Activated naive CD4-positive, alpha-beta T cell treated with anti-CD3 and anti-CD28 coated beads for 36 hours (primary cell): Measurements from ENCODE around the gene GAD1. TPM values are rescaled to one million over a fixed set of nuclear protein-coding genes. Genes with fewer than 3 reads are reported as not detected.

ENCODE experiments used
- CTCF ChIA-PET: fragments of 350-600 bp; sonication (Branson Sonifier 250); formaldehyde crosslinking; loops from one replicate; lab custom pipeline; 2021; ENCODE audit warnings: antibody characterized with exemption; lab: Charles Lee
- DNase-seq: peaks from one replicate; pipeline ENCODE4 v3.0.0-alpha.2; 2020
- H3K27ac Mint-ChIP-seq: one replicate; pipeline ENCODE4 v1.8.0; 2021; ENCODE audit warnings: mild to moderate bottlenecking, mixed read lengths
- H3K27me3 Mint-ChIP-seq: one replicate; pipeline ENCODE4 v1.8.0; 2021; ENCODE audit warnings: low read depth, mixed read lengths
- H3K36me3 Mint-ChIP-seq: one replicate; pipeline ENCODE4 v1.8.0; 2021; ENCODE audit warnings: low read depth, mixed read lengths
- H3K4me1 Mint-ChIP-seq: one replicate; pipeline ENCODE4 v1.8.0; 2021; ENCODE audit warnings: low read depth, mixed read lengths
- H3K4me3 Mint-ChIP-seq: one replicate; pipeline ENCODE4 v1.8.0; 2021; ENCODE audit warnings: mild to moderate bottlenecking, moderate library complexity, mixed read lengths
- H3K9me3 Mint-ChIP-seq: one replicate; pipeline ENCODE4 v1.8.0; 2021; ENCODE audit warnings: mixed read lengths
- intact Hi-C: fragments of 100-400 bp; cut with micrococcal nuclease; formaldehyde crosslinking; loops from one replicate; pipeline ENCODE4 v1.15.1; 2023
- total RNA-seq, 2 experiments: library from RNA; stranded (reverse); gene quantifications; one replicate each; pipeline ENCODE4 v1.2.3, GENCODE V29; 2021

Gene GAD1
- under 1 TPM; 0.86 TPM for total RNA-seq

DNA sequence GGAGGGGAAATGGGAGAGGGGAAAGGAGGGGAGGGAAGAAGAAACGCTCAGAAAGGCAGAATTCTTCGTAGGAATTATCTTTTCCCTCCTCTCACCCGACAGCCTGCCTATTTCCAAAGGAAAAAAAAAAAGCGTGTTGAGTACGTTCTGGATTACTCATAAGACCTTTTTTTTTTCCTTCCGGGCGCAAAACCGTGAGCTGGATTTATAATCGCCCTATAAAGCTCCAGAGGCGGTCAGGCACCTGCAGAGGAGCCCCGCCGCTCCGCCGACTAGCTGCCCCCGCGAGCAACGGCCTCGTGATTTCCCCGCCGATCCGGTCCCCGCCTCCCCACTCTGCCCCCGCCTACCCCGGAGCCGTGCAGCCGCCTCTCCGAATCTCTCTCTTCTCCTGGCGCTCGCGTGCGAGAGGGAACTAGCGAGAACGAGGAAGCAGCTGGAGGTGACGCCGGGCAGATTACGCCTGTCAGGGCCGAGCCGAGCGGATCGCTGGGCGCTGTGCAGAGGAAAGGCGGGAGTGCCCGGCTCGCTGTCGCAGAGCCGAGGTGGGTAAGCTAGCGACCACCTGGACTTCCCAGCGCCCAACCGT is at the start of gene GAD1:
GAD1 (plus strand) TSS at position 384 of the 589 bp plus-strand sequence. CDS start 1,705 bp downstream, outside the sequence.
- Mint-ChIP-seq H3K27ac (no peak within 1 kb of the TSS), H3K27me3 (peaks cover 79% of the 10 kb centered on the region), H3K9me3 (no peaks in the 10 kb centered on the region), H3K4me3 (peak within 1 kb of the TSS; percentile 68), H3K4me1 (peaks cover 49% of the 10 kb centered on the region), H3K36me3 (no peaks in the 10 kb centered on the region)
- peak; percentile 77 for DNase-seq
- intact Hi-C loops, result no loop called here
- CTCF ChIA-PET, result interaction anchor here (0.6 to 5.3 kb wide), 21 partner anchors 8 to 996 kb away, joined by 3 to 45 read pairs (median 4); partner anchors contain the start of genes ERICH2 and GORASP2

DNA sequence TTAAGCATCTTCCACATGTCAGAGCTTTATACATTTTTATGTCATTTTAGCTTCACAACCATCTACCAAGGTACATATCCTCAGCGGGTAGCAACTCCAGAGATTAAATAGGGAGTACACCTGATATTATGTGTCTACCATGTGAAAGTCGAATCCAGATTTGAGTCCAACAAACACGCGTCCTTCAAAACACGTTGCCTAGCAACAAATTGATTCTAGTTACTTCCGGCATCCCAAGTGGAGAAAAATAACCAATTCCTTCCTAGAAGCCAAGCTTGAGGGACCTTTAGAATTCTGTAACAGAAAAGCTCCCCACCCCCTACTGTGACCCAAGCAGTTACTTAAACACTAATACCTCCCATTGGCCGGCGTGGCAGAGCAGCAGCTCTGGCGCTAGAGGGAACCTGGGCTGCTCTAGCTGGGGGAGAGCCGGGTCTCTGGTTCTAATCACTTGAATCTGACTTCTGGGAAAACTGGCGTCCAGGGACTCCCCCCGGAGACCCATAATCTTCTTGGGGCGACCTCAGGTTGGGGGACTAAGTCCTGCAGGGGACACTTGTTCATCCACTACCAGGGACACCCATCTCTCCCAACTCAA is 46.6 kb upstream of the GAD1 start, which contains the start of gene ERICH2:
ERICH2 (plus strand) TSS at position 371 of the 598 bp plus-strand sequence. CDS start 304 bp downstream, outside the sequence.
- DNase-seq, result peak; percentile 60
- peaks cover 9% of the 10 kb centered on the region for H3K27me3 Mint-ChIP-seq
- no peak within 1 kb of the TSS for H3K27ac Mint-ChIP-seq
- H3K4me3 Mint-ChIP-seq, result peak within 1 kb of the TSS; percentile 85
- CTCF ChIA-PET, result interaction anchor here (0.6 to 2.4 kb wide), 5 partner anchors 9 to 409 kb away, joined by 3 to 13 read pairs (median 4); partner anchors contain the start of gene GAD1
- intact Hi-C loops, result loop anchor here (1.0 to 10.0 kb wide), 6 partner anchors 45 to 945 kb away; partner anchors contain the start of genes METTL5 and UBR3
- no peaks in the 10 kb centered on the region for H3K36me3 Mint-ChIP-seq
- peaks cover 9% of the 10 kb centered on the region for H3K4me1 Mint-ChIP-seq
- no peaks in the 10 kb centered on the region for H3K9me3 Mint-ChIP-seq

DNA sequence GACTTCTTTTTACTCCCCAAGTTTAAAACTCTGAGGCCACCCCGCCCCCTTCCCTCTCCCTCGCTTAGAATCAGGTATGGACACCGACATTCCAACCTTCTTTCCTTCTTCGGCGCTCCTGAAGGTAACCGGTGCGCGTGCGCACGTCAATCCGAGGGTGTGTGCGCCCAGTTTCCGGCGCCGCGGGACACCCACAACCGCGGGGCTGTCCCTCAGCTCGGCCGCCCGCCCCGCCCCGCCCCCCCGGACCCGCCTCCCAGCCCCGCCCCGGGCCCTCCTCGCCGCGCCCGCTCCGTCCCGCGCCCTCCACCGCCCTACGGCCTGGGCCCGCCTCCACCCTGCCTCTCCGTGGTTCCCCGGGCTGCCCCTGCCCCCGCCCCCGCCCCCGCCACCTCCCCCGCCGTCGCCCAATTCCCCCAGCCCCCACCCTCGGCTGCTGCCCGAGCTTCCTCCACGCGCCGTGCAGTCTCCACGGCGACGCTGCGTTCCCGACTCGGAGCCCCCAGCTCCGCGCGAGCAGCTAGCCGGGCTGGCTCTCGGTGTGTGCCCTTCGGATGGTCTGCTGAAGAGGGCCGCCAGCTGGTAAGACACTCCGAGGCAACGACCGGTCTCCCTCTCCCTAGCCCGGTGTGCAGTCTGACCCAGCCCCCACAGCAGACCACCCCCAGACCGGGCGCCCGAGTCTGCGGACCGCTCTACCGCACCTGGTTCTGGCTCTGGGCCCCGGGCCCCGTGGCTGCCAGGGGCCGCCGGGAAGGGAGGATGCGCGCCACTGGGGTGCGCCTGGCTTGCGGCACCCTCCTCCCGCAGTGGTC is 45.9 kb upstream of the GAD1 start:
- peak overlapping the region; percentile 85 for H3K4me3 Mint-ChIP-seq
- no peaks in the 10 kb centered on the region for H3K36me3 Mint-ChIP-seq
- H3K27ac Mint-ChIP-seq, result no peak overlapping the region
- CTCF ChIA-PET, result interaction anchor here (0.7 to 2.4 kb wide), 5 partner anchors 9 to 409 kb away, joined by 3 to 13 read pairs (median 4); partner anchors contain the start of gene GAD1
- no peaks in the 10 kb centered on the region for H3K9me3 Mint-ChIP-seq
- intact Hi-C loops, result loop anchor here (1.0 to 10.0 kb wide), 6 partner anchors 44 to 946 kb away; partner anchors contain the start of genes METTL5 and UBR3
- peaks cover 7% of the 10 kb centered on the region for H3K4me1 Mint-ChIP-seq
- H3K27me3 Mint-ChIP-seq, result peaks cover 9% of the 10 kb centered on the region
- peak; percentile 69 for DNase-seq

DNA sequence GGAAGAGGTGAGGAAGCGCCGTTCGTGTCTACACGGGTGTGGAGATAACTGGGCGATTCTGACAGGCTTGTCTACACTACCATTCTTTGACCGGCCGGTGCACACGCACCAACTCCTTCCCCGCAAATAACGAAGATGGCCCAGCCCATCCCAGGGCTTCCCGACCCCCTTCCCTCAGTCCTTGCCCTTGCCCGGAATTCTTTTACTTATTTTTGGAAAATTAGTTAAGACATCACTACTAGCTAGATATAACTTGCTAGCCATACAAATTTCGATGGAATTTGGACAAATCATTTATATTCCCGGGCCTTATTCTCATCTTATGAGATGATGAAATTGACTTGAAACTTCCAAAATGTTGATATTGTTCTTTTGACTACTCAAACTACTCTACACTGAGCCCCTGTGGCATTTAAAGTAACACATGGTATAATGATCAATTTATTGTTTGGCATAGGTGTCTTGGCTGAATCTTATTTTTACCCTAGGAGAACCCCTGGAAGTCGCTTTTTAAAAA is 45.2 kb upstream of the GAD1 start:
- no peak overlapping the region for H3K27ac Mint-ChIP-seq

DNA sequence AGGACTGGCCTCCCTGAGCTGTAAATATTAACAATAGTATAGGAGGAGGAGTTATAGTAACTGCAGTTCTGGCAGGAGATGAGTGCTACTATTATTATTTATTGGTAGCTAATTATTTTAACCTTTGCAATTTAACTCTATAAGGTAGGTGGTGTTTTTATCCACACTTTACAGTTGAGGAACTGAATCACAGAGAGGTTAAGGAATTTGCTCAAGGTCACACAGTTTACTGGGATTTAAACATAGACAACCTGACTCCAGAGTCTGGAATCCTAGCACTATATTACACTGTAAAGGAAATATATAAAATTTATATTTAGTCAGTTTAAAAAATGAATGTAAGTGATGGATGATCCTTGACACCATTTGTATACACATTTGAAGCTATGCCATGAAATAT is 44.4 kb upstream of the GAD1 start:
- H3K9me3 Mint-ChIP-seq, result no peaks in the 10 kb centered on the region
- intact Hi-C loops, result loop anchor here (10.0 kb wide), 1 partner anchor 947 kb away; the partner anchor contains the start of genes METTL5 and UBR3
- peak overlapping the region; percentile 6 for H3K4me3 Mint-ChIP-seq
- CTCF ChIA-PET, result interaction anchor here (0.7 kb wide), 1 partner anchor 827 kb away, joined by 3 read pairs; no protein-coding TSS in a partner anchor
- H3K27me3 Mint-ChIP-seq, result peaks cover 9% of the 10 kb centered on the region
- no peak overlapping the region for H3K27ac Mint-ChIP-seq
- H3K4me1 Mint-ChIP-seq, result peaks cover 2% of the 10 kb centered on the region
- H3K36me3 Mint-ChIP-seq, result no peaks in the 10 kb centered on the region
- no peak for DNase-seq

More for the DNA sequence above, 45.2 kb upstream of the GAD1 start:
- H3K27me3 Mint-ChIP-seq, result peaks cover 9% of the 10 kb centered on the region
- H3K36me3 Mint-ChIP-seq, result no peaks in the 10 kb centered on the region
- no peak for DNase-seq
- CTCF ChIA-PET, result interaction anchor here (1.0 to 2.4 kb wide), 2 partner anchors 402 to 410 kb away, joined by 4 to 5 read pairs; no protein-coding TSS in a partner anchor
- intact Hi-C loops, result loop anchor here (2.0 to 10.0 kb wide), 4 partner anchors 43 to 947 kb away; partner anchors contain the start of genes METTL5 and UBR3
- H3K9me3 Mint-ChIP-seq, result no peaks in the 10 kb centered on the region
- H3K4me1 Mint-ChIP-seq, result peaks cover 7% of the 10 kb centered on the region
- peak overlapping the region; percentile 70 for H3K4me3 Mint-ChIP-seq

DNA sequence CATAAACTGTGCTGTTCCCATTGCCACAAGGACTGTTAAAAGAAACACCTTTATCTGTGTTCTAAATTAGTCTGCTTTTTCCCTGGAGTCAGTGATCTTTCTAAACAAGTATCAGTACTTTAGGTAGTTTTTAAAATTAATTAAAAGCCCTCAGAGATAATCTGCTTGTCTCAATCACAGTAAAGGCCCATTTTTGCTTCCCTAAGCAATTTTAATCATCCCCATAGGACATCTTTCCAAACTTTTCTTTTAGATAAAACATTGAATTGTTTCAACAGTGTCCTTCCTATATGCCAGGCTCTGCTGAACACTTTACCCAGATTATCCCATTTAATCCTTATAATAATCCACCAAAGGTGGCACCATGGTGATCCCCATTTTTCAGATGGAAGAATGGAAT is 42.6 kb upstream of the GAD1 start:
- CTCF ChIA-PET, result no interaction called here
- peaks cover 9% of the 10 kb centered on the region for H3K27me3 Mint-ChIP-seq

DNA sequence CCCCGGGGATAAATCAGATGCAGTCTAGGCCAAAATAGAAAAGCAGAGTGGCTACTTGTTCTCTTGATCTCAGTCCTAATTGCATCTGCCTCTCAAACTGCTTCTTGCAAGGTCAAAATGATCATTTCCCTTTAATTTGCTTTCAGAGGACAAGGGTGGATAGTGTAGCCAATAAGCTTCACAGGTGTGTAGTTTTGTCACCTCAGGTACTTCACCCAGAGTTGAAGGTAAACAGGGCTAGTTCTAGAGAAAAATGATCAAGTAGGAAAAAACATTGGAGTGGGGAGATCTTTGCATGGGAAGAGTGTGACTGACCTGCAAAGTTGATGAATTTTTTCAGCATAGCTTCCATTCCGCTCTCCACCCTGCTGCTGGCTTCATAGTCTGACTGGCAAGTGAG is 37.8 kb upstream of the GAD1 start:
- DNase-seq, result no peak
- H3K9me3 Mint-ChIP-seq, result no peaks in the 10 kb centered on the region
- H3K4me3 Mint-ChIP-seq, result no peak overlapping the region
- H3K27me3 Mint-ChIP-seq, result peaks cover 2% of the 10 kb centered on the region
- H3K4me1 Mint-ChIP-seq, result no peaks in the 10 kb centered on the region
- no peak overlapping the region for H3K27ac Mint-ChIP-seq
- CTCF ChIA-PET, result interaction anchor here (1.4 kb wide), 1 partner anchor 9 kb away, joined by 3 read pairs; the partner anchor contains the start of gene ERICH2
- no peaks in the 10 kb centered on the region for H3K36me3 Mint-ChIP-seq
- intact Hi-C loops, result loop anchor here (10.0 kb wide), 1 partner anchor 954 kb away; the partner anchor contains the start of genes METTL5 and UBR3

More for the DNA sequence above, 42.6 kb upstream of the GAD1 start:
- Mint-ChIP-seq H3K4me1 (peaks cover 2% of the 10 kb centered on the region), H3K36me3 (no peaks in the 10 kb centered on the region), H3K9me3 (no peaks in the 10 kb centered on the region), H3K27ac (no peak overlapping the region), H3K4me3 (no peak overlapping the region)
- no peak for DNase-seq
- intact Hi-C loops, result loop anchor here (10.0 kb wide), 1 partner anchor 949 kb away; the partner anchor contains the start of genes METTL5 and UBR3

DNA sequence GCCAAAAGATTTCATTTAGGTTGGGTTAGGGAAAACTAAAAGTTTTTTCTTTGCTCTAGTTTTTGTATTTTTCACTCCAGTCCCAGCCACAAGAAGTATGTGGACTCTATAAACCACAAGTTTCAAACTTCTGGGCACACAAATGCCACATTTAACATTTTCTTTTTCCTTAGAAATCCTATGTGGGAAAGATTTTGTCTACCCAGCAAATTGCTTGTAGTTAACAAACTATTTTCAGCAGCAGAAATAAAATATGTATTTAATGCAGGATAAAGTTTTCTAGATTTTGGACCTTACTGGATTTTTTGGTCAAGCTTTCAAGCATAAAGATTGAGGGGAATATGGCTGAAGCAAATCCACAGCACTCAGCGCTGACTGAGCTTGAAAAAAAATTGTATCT is 37.4 kb upstream of the GAD1 start:
- H3K36me3 Mint-ChIP-seq, result no peaks in the 10 kb centered on the region
- H3K9me3 Mint-ChIP-seq, result no peaks in the 10 kb centered on the region
- peaks cover 2% of the 10 kb centered on the region for H3K27me3 Mint-ChIP-seq
- no peak overlapping the region for H3K27ac Mint-ChIP-seq
- no peaks in the 10 kb centered on the region for H3K4me1 Mint-ChIP-seq
- intact Hi-C loops, result loop anchor here (10.0 kb wide), 1 partner anchor 955 kb away; the partner anchor contains the start of genes METTL5 and UBR3
- DNase-seq, result no peak
- H3K4me3 Mint-ChIP-seq, result no peak overlapping the region
- CTCF ChIA-PET, result interaction anchor here (1.4 kb wide), 1 partner anchor 9 kb away, joined by 3 read pairs; the partner anchor contains the start of gene ERICH2

DNA sequence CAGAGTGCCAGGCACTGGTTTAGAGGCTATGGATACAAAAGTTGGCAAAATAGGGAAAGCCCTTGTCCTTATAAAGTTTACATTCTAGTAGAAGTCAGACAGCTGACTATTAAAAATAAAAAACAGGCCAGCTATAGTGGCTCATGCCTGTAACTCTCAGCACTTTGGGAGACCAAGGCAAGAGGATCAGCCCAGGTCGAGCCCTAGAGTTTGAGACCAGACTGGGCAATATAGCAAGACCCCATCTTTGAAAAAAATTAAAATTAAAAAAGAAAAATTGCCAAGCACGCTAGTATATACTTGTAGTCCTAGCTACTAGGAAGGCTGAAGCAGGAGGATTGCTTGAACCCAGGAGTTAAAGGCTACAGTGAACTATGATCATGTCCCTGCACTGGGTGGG is 34.0 kb upstream of the GAD1 start:
- peaks cover 6% of the 10 kb centered on the region for H3K27me3 Mint-ChIP-seq
- H3K27ac Mint-ChIP-seq, result no peak overlapping the region
- no peaks in the 10 kb centered on the region for H3K9me3 Mint-ChIP-seq
- H3K4me3 Mint-ChIP-seq, result no peak overlapping the region
- CTCF ChIA-PET, result no interaction called here
- intact Hi-C loops, result no loop called here
- no peaks in the 10 kb centered on the region for H3K36me3 Mint-ChIP-seq
- DNase-seq, result no peak
- H3K4me1 Mint-ChIP-seq, result no peaks in the 10 kb centered on the region

DNA sequence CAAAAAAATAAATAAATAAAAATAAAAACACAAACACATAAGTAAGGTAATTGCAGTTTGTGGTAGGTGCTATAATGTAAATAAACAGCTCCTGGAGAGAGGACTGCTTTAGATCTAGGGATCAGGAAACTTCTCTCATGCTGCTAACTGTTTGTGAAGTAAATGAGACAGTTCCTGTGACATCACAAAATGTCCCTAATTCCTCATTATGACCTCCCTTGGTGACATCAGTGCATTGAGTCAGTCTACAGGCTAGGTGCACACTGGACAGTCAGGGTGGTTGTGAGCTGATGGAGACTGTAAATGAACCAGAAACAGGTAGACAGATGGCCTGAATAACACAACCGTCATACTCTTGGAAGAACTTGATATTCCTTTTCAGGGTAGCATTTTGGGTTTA is 33.1 kb upstream of the GAD1 start:
- no peak overlapping the region for H3K27ac Mint-ChIP-seq
- intact Hi-C loops, result no loop called here
- no peak overlapping the region for H3K4me3 Mint-ChIP-seq
- H3K9me3 Mint-ChIP-seq, result no peaks in the 10 kb centered on the region
- peaks cover 6% of the 10 kb centered on the region for H3K27me3 Mint-ChIP-seq
- no peak for DNase-seq
- CTCF ChIA-PET, result interaction anchor here (0.6 kb wide), 1 partner anchor 30 kb away, joined by 4 read pairs; no protein-coding TSS in a partner anchor
- H3K4me1 Mint-ChIP-seq, result no peaks in the 10 kb centered on the region
- no peaks in the 10 kb centered on the region for H3K36me3 Mint-ChIP-seq

DNA sequence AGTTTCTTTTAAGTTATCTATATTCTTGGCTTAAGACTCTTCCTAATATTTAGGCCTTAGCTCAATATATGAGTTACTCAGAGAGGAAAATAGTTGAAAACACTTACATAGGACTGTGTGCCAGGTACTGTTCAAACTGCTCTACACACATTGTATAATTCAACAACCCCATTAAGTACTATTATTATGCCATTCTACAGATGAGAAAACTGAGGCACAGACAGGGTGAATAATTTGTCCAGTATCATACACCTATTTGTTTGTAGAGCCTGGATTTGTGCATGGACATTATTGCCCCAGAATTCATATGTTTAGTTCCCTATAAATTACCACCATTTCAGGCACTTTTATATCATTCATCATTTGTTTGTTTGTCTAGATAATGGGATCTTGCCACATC is 17.7 kb upstream of the GAD1 start:
- CTCF ChIA-PET, result no interaction called here
- intact Hi-C loops, result no loop called here
- DNase-seq, result no peak
- Mint-ChIP-seq H3K9me3 (no peaks in the 10 kb centered on the region), H3K4me1 (no peaks in the 10 kb centered on the region), H3K27ac (no peak overlapping the region), H3K36me3 (no peaks in the 10 kb centered on the region), H3K27me3 (peaks cover 10% of the 10 kb centered on the region), H3K4me3 (no peak overlapping the region)
